K562 (cell line): ENCODE results near the gene CDC42EP1. TPM values are rescaled to one million over a fixed set of nuclear protein-coding genes. Genes with fewer than 3 reads are reported as not detected.

ENCODE experiments used
- CBX5 ChIP-seq: IDR thresholded peaks from 2 replicates; pipeline ENCODE4 v1.6.1; 2014; ENCODE audit warnings: low read depth, borderline replicate concordance
- HMG20A ChIP-seq: fragments of 450-650 bp; formaldehyde crosslinking; conservative IDR thresholded peaks from 2 replicates; pipeline ENCODE4 v1.4.0; 2020; ENCODE audit warnings: mild to moderate bottlenecking, mixed read lengths
- HNRNPUL1 ChIP-seq: fragments of 200-400 bp; formaldehyde crosslinking; IDR thresholded peaks from 2 replicates; pipeline ENCODE4 v1.6.1; 2017; ENCODE audit warnings: low read length
- OTX1 ChIP-seq: fragments of 450-650 bp; formaldehyde crosslinking; IDR thresholded peaks from 2 replicates; pipeline ENCODE4 v1.4.0; 2022; ENCODE audit warnings: mild to moderate bottlenecking
- RNF2 ChIP-seq: sonication (generic); IDR thresholded peaks from 2 replicates; pipeline ENCODE4 v1.6.1; 2016
- SMAD3 ChIP-seq: fragments of 450-650 bp; formaldehyde crosslinking; conservative IDR thresholded peaks from 2 replicates; pipeline ENCODE4 v1.4.0; 2020; ENCODE audit warnings: mild to moderate bottlenecking
- SMARCA4 ChIP-seq: fragments of 450-650 bp; IDR thresholded peaks from 2 replicates; pipeline ENCODE4 v1.6.1; 2016
- ZBTB1 ChIP-seq: sonication (generic); formaldehyde crosslinking; IDR thresholded peaks from 2 replicates; pipeline ENCODE4 v1.8.1; 2023; ENCODE audit warnings: missing genetic modification reagents, low read depth, mild to moderate bottlenecking, borderline replicate concordance
- ZEB2 ChIP-seq: fragments of 450-650 bp; IDR thresholded peaks from 2 replicates; pipeline ENCODE4 v1.6.1; 2016
- ZKSCAN3 ChIP-seq: fragments of 250-450 bp; sonication (Bioruptor Pico); IDR thresholded peaks from 2 replicates; pipeline ENCODE4 v1.4.0; 2020
- ZNF444 ChIP-seq: fragments of 250-450 bp; sonication (Bioruptor Pico); IDR thresholded peaks from 2 replicates; pipeline ENCODE4 v1.4.0; 2020; ENCODE audit warnings: mild to moderate bottlenecking, moderate library complexity
- polyA plus RNA-seq, 8 experiments: library from polyadenylated mRNA; depleted of rRNA in 4 of 8; stranded (reverse) in 5 of 8; unstranded in 3 of 8; fragments of >200 nt; fragmentation: Nextera tagmentation in 2 of 8; fragmentation: Illumina TruSeq in 1 of 8; extraction: Ambion mirVana in 2 of 8; extraction: Trizol in 1 of 8; gene quantifications; 2 replicates each; pipeline versions ENCODE4 v1.2.1 to v1.2.3, GENCODE V29; 2011 to 2014; ENCODE audit warnings: inconsistent platforms in 1 of 8, missing spikeins in 1 of 8
- total RNA-seq, 7 experiments: library from RNA; depleted of rRNA in 6 of 7; stranded (reverse); fragments of >200 nt in 6 of 7; fragmentation: Illumina TruSeq in 2 of 7; extraction: Trizol in 2 of 7; gene quantifications; 2 replicates each; pipeline versions ENCODE4 v1.2.1 to v1.2.3, GENCODE V29; 2011 to 2021; ENCODE audit warnings: low replicate concordance in 1 of 7
- TF ChIP-seq, protein P1 (sequence below): sonication (generic); formaldehyde crosslinking; IDR thresholded peaks from 2 replicates; pipeline ENCODE4 v1.8.0; 2022; ENCODE audit warnings: missing genetic modification reagents, mild to moderate bottlenecking, moderate library complexity, borderline replicate concordance
- TF ChIP-seq, protein P2 (sequence below): IDR thresholded peaks from 2 replicates; pipeline ENCODE4 v1.6.1; 2011; ENCODE audit not compliant: insufficient read length; ENCODE audit errors: extremely low read depth

CDC42EP1 gene
- total and polyA plus RNA-seq, 9 of the 15 experiments (the other 6 are each of a cell fraction or from before 2014, with no cell fraction given), result 0.67 to 70.2 (median 7.3) TPM

DNA sequence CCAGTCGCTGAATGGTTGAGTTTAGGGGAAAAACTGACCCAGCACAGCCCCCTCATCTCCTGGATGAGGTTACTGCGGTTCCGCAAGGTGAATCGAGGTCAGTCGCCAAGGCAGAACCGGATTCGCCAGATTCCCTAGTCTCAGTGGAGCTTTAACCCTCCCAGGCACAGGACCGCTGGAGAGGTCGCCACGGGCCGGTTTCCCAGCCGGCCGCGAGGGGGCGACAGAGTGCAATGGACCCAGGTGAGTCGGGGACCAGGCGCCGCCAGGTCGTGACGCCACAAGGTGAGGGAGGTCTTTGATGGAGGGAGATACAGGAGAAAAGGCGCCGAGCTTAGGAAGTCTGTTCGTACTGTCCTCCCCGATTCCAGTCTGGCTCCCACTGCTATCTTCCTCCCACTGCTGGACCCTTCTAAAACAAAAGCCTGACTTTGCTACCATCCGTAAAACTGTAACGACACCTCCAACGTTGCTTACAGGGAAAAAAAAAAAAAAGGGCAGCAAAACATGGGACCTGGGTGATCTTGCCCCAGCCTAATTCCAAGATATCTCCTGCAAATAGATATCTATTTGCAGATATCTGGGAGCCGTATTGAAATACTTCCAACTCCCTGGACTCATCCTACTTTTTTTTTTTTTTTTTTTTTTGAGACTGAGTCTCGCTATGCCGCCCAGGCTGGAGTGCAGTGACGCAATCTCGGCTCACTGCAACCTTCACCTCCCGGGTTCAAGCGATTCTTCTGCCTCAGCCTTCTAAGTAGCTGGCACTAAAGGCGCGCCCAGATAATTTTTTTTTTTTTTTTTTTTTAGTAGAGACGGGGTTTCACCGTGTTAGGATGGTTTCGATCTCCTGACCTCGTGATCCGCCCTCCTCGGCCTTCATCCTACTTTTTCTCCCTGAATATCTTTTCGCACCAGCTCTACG, 47.0 kb downstream of the CDC42EP1 start (continued):
- TF ChIP-seq SMARCA4 (peak; percentile 65), SMAD3 (CRISPR knock-in tag) (no peak), ZBTB1 (CRISPR knock-in tag) (no peak), HNRNPUL1 (no peak), ZKSCAN3 (CRISPR knock-in tag) (no peak), HMG20A (CRISPR knock-in tag) (no peak), ZEB2 (peak; percentile 99), ZNF444 (no peak), OTX1 (CRISPR knock-in tag) (no peak), CBX5 (no peak), RNF2 (no peak)
- TF ChIP-seq, protein P1, sequence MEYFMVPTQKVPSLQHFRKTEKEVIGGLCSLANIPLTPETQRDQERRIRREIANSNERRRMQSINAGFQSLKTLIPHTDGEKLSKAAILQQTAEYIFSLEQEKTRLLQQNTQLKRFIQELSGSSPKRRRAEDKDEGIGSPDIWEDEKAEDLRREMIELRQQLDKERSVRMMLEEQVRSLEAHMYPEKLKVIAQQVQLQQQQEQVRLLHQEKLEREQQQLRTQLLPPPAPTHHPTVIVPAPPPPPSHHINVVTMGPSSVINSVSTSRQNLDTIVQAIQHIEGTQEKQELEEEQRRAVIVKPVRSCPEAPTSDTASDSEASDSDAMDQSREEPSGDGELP, result peak; percentile 81
- TF ChIP-seq, protein P2, sequence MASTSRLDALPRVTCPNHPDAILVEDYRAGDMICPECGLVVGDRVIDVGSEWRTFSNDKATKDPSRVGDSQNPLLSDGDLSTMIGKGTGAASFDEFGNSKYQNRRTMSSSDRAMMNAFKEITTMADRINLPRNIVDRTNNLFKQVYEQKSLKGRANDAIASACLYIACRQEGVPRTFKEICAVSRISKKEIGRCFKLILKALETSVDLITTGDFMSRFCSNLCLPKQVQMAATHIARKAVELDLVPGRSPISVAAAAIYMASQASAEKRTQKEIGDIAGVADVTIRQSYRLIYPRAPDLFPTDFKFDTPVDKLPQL, result no peak
- TF ChIP-seq, all 486 proteins: peak for 42
